ENCODE data around the gene SNRPD3. TPM values are rescaled to one million over a fixed set of nuclear protein-coding genes. Genes with fewer than 3 reads are reported as not detected.

The SNRPD3 gene
- polyA plus RNA-seq, 1 of the 3 experiments (the other 2 are of a cell fraction): 177 TPM

GRCh38 chr22:24587948-24588347 is 32.1 kb downstream of the SNRPD3 start:
- Histone ChIP-seq H3K27ac (ENCODE audit: low read depth in 2 of 2, low read length in 1 of 2) (no peak overlapping the region), H3K27me3 (ENCODE audit: insufficient read depth) (no peaks in the 10 kb centered on the region), H3F3A (replicated peaks; ENCODE audit: insufficient read depth) (no peaks in the 10 kb centered on the region), H3K36me3 (replicated peaks in 1 of 2; ENCODE audit: control insufficient read depth in 1 of 2, insufficient read depth in 2 of 2, low read length in 1 of 2) (peaks cover 0 to 21% of the 10 kb centered on the region in 2 experiments), H3K4me1 (ENCODE audit: control insufficient read depth in 1 of 2, insufficient read depth in 2 of 2, low read depth in 1 of 2, low read length in 1 of 2) (peaks cover 10 to 50% of the 10 kb centered on the region in 2 experiments; a peak in 2 of 4 replicates), H3K4me3 (ENCODE audit: low read depth in 2 of 2, low read length in 1 of 2) (no peak overlapping the region), H3K9me2 (no peaks in the 10 kb centered on the region), H3K9me3 (no peaks in the 10 kb centered on the region), H3K4me2 (no peak overlapping the region), H2AFZ (ENCODE audit: low read depth) (no peak overlapping the region), H4K20me1 (ENCODE audit: insufficient read depth) (no peaks in the 10 kb centered on the region), H3K79me2 (ENCODE audit: insufficient read depth) (no peaks in the 10 kb centered on the region), H3K9ac (no peak overlapping the region)
- ChIA-PET CTCF (interaction anchor here (0.5 to 0.9 kb wide), 2 partner anchors 14 to 252 kb away, joined by 3 read pairs; no protein-coding TSS in a partner anchor), POLR2A (interaction anchor here (0.6 to 0.7 kb wide), 2 partner anchors 12 to 469 kb away, joined by 3 to 4 read pairs; no protein-coding TSS in a partner anchor)
- no peak for DNase-seq
- TF ChIP-seq ELF1 (IDR thresholded peaks at IDR 0.05) (no peak), EZH2phosphoT487 (IDR thresholded peaks at IDR 0.05; ENCODE audit: borderline replicate concordance, low read depth) (no peak), REST (IDR thresholded peaks at IDR 0.05; ENCODE audit: low read depth, low read length) (no peak)
- WGBS (ENCODE audit: low lambda C conversion rate): 74% methylated on average over 5 of the region's 8 CpGs

- H3K4me1 ChIP-seq (ENCODE audit: control insufficient read depth in 1 of 2, insufficient read depth in 2 of 2, low read depth in 1 of 2, low read length in 1 of 2): peaks cover 9 to 46% of the 10 kb centered on the region in 2 experiments; a peak in 2 of 4 replicates
- H2AFZ ChIP-seq (ENCODE audit: low read depth): no peak overlapping the region
- H3K79me2 ChIP-seq (ENCODE audit: insufficient read depth): no peaks in the 10 kb centered on the region
- CTCF ChIA-PET: interaction anchor here (0.5 kb wide), 1 partner anchor 252 kb away, joined by 3 read pairs; no protein-coding TSS in a partner anchor
- DNase-seq: peak; percentile 68
- H3K27ac ChIP-seq (ENCODE audit: low read depth in 2 of 2, low read length in 1 of 2): no peak overlapping the region; a peak in 1 of 4 replicates
- H3K36me3 ChIP-seq (replicated peaks in 1 of 2; ENCODE audit: control insufficient read depth in 1 of 2, insufficient read depth in 2 of 2, low read length in 1 of 2): peaks cover 0 to 21% of the 10 kb centered on the region in 2 experiments
- POLR2A ChIA-PET: interaction anchor here (0.7 to 1.1 kb wide), 2 partner anchors 12 to 33 kb away, joined by 3 to 6 read pairs; partner anchors contain the start of gene GUCD1
- H3K9me3 ChIP-seq: no peaks in the 10 kb centered on the region
- H3F3A ChIP-seq (replicated peaks; ENCODE audit: insufficient read depth): no peaks in the 10 kb centered on the region
- H3K9ac ChIP-seq: no peak overlapping the region
- no peaks in the 10 kb centered on the region for H4K20me1 ChIP-seq (ENCODE audit: insufficient read depth)
- WGBS (ENCODE audit: low lambda C conversion rate): 49% methylated on average over 5 of the region's 13 CpGs
- H3K9me2 ChIP-seq: no peaks in the 10 kb centered on the region
- TF ChIP-seq NFIC (IDR thresholded peaks at IDR 0.05; ENCODE audit: borderline replicate concordance) (peak; percentile 86), TCF12 (IDR thresholded peaks at IDR 0.05) (0 out of 2 replicates have a peak, but pooled peaks have one; percentile 9), SMC3 (IDR thresholded peaks at IDR 0.05; ENCODE audit: low read depth, low read length) (no peak)
- H3K27me3 ChIP-seq (ENCODE audit: insufficient read depth): no peaks in the 10 kb centered on the region
- H3K4me3 ChIP-seq (ENCODE audit: low read depth in 2 of 2, low read length in 1 of 2): no peak overlapping the region
- H3K4me2 ChIP-seq: no peak overlapping the region
Measured at GRCh38 chr22:24588381-24588756, 32.6 kb downstream of the SNRPD3 start.
